HS-5 (cell line): ENCODE measurements around the gene KLK1.
"Not testable (repeated sequence)": the region's sequence is repeated elsewhere in the genome, so short reads cannot be mapped to it uniquely, and the experiment has no call there.

ENCODE experiments used
- DNase-seq: peaks from one replicate; pipeline ENCODE4 v3.0.0-alpha.2; 2012; ENCODE audit warnings: low read depth

KLK1 gene

GRCh38 chr19:50814883-50815282, 8.7 kb downstream of the KLK1 start:
- DNase-seq, result no peak

GRCh38 chr19:50812474-50812873, 11.1 kb downstream of the KLK1 start:
- no peak for DNase-seq

GRCh38 chr19:50811622-50812238, 11.9 kb downstream of the KLK1 start:
- DNase-seq, result not testable (repeated sequence)

GRCh38 chr19:50808856-50809255, 14.7 kb downstream of the KLK1 start:
- no peak for DNase-seq

- peak; percentile 95 for DNase-seq
Observed at GRCh38 chr19:50804420-50805272, 18.9 kb downstream of the KLK1 start.

- DNase-seq, result no peak
Observed at GRCh38 chr19:50803633-50804419, 19.8 kb downstream of the KLK1 start.

- DNase-seq, result no peak
Observed at GRCh38 chr19:50801107-50801506, 22.5 kb downstream of the KLK1 start.

- no peak for DNase-seq
Observed at GRCh38 chr19:50799547-50799851, 24.1 kb downstream of the KLK1 start.

- no peak for DNase-seq
Observed at GRCh38 chr19:50798659-50799546, 24.7 kb downstream of the KLK1 start.

GRCh38 chr19:50797781-50798658, 25.6 kb downstream of the KLK1 start:
- no peak for DNase-seq

GRCh38 chr19:50797429-50797780, 26.2 kb downstream of the KLK1 start:
- no peak for DNase-seq

GRCh38 chr19:50796634-50797428, 26.8 kb downstream of the KLK1 start:
- no peak for DNase-seq

GRCh38 chr19:50796128-50796633, 27.4 kb downstream of the KLK1 start:
- DNase-seq, result no peak

GRCh38 chr19:50795664-50796073, 27.9 kb downstream of the KLK1 start:
- no peak for DNase-seq

GRCh38 chr19:50794876-50795663, 28.5 kb downstream of the KLK1 start:
- DNase-seq, result no peak

GRCh38 chr19:50794074-50794875, 29.3 kb downstream of the KLK1 start:
- no peak for DNase-seq

- DNase-seq, result no peak
Observed at GRCh38 chr19:50793558-50794065, 30.0 kb downstream of the KLK1 start.
